Smooth muscle cell (in vitro differentiated cells): Measurements from ENCODE around the gene RFX2. TPM values are rescaled to one million over a fixed set of nuclear protein-coding genes. Genes with fewer than 3 reads are reported as not detected.

Experiments
- DNase-seq: peaks from one replicate; lab custom pipeline; 2025; ENCODE audit not compliant: unreplicated experiment; lab: John Stamatoyannopoulos, UW
- H2AFZ ChIP-seq: fragments of 200-600 bp; sonication (generic); 2 replicates; pipeline ENCODE4 v1.6.0; 2016; ENCODE audit warnings: antibody characterized with exemption, low read depth, mild to moderate bottlenecking
- H3F3A ChIP-seq: fragments of 200-600 bp; sonication (generic); 2 replicates; pipeline ENCODE4 v1.6.0; 2017; ENCODE audit warnings: antibody characterized with exemption, low read depth
- H3K27ac ChIP-seq: fragments of 200-600 bp; sonication (generic); 2 replicates; pipeline ENCODE4 v1.5.1; 2016; ENCODE audit warnings: low read depth, mild to moderate bottlenecking
- H3K27me3 ChIP-seq: fragments of 200-600 bp; sonication (generic); 2 replicates; pipeline ENCODE4 v1.6.1; 2016; ENCODE audit warnings: low read depth, mild to moderate bottlenecking
- H3K36me3 ChIP-seq: fragments of 200-600 bp; sonication (generic); 2 replicates; pipeline ENCODE4 v1.5.1; 2016; ENCODE audit warnings: low read depth
- H3K4me1 ChIP-seq: fragments of 200-600 bp; sonication (generic); 2 replicates; pipeline ENCODE4 v1.5.1; 2016; ENCODE audit warnings: low read depth
- H3K4me2 ChIP-seq: fragments of 200-600 bp; sonication (generic); 2 replicates; pipeline ENCODE4 v1.6.0; 2016; ENCODE audit warnings: mild to moderate bottlenecking
- H3K4me3 ChIP-seq: fragments of 200-600 bp; sonication (generic); 2 replicates; pipeline ENCODE4 v1.5.1; 2016; ENCODE audit warnings: mild to moderate bottlenecking
- H3K79me2 ChIP-seq: fragments of 200-600 bp; sonication (generic); 2 replicates; pipeline ENCODE4 v1.6.0; 2016; ENCODE audit warnings: low read depth, mild to moderate bottlenecking
- H3K9ac ChIP-seq: fragments of 200-600 bp; sonication (generic); 2 replicates; pipeline ENCODE4 v1.6.0; 2016; ENCODE audit warnings: low read depth
- H3K9me3 ChIP-seq: fragments of 200-600 bp; sonication (generic); replicated peaks from 2 replicates; pipeline ENCODE4 v1.5.1; 2016; ENCODE audit warnings: low read depth
- H4K20me1 ChIP-seq: fragments of 200-600 bp; sonication (generic); 2 replicates; pipeline ENCODE4 v1.6.0; 2016; ENCODE audit warnings: low read depth
- CTCF ChIP-seq: fragments of 200-600 bp; sonication (generic); IDR thresholded peaks from 2 replicates; pipeline ENCODE4 v1.5.1; 2017; ENCODE audit warnings: borderline replicate concordance, mild to moderate bottlenecking, antibody characterized with exemption; ENCODE audit not compliant: insufficient read depth, poor library complexity, severe bottlenecking
- WGBS: methylation state at CpG from one replicate; pipeline ENCODE4 v1.1.7; 2016; ENCODE audit warnings: low lambda C conversion rate; 5-methylcytosine and 5-hydroxymethylcytosine counted together
- polyA plus RNA-seq: library from polyadenylated mRNA; unstranded; fragments of >200 nt; fragmentation: Nextera tagmentation; extraction: Ambion mirVana; gene quantifications from 2 replicates; pipeline ENCODE4 v1.2.1, GENCODE V29; 2016
- total RNA-seq: library from RNA; depleted of rRNA; stranded (reverse); fragments of >200 nt; gene quantifications from 2 replicates; pipeline ENCODE4 v1.2.3, GENCODE V29; 2014

The RFX2 gene
- total and polyA plus RNA-seq, 2 experiments from 2014 or later = 4.7 to 7.5 TPM

- H3K27ac ChIP-seq = no peak overlapping the region
- no peaks in the 10 kb centered on the region for H3K9me3 ChIP-seq
- H3K27me3 ChIP-seq = peaks cover under 1% of the 10 kb centered on the region
- no peak overlapping the region for H3K4me3 ChIP-seq
- no peak overlapping the region for H2AFZ ChIP-seq
- H4K20me1 ChIP-seq = no peaks in the 10 kb centered on the region
- TF ChIP-seq CTCF = peak; percentile 80
- 44% methylated on average over 26 of the region's 29 CpGs for WGBS
- peak; percentile 39 for DNase-seq
- no peaks in the 10 kb centered on the region for H3F3A ChIP-seq
- peak overlapping the region; percentile 70 for H3K4me2 ChIP-seq
- no peak overlapping the region for H3K9ac ChIP-seq
- H3K4me1 ChIP-seq = peaks cover 6% of the 10 kb centered on the region
- H3K36me3 ChIP-seq = no peaks in the 10 kb centered on the region
- H3K79me2 ChIP-seq = no peaks in the 10 kb centered on the region
Measured at GRCh38 chr19:6021878-6022569, 88.3 kb downstream of the RFX2 start.

GRCh38 chr19:6020972-6021805, 89.1 kb downstream of the RFX2 start:
- H3K79me2 ChIP-seq = no peaks in the 10 kb centered on the region
- no peak for TF ChIP-seq CTCF
- no peaks in the 10 kb centered on the region for H4K20me1 ChIP-seq
- H3K9me3 ChIP-seq = no peaks in the 10 kb centered on the region
- H3K36me3 ChIP-seq = no peaks in the 10 kb centered on the region
- DNase-seq = no peak
- H3F3A ChIP-seq = no peaks in the 10 kb centered on the region
- no peak overlapping the region for H3K4me2 ChIP-seq
- H3K4me1 ChIP-seq = peaks cover 6% of the 10 kb centered on the region
- H3K27ac ChIP-seq = no peak overlapping the region
- 92% methylated on average over 22 of the region's 22 CpGs for WGBS
- H3K9ac ChIP-seq = no peak overlapping the region
- H3K27me3 ChIP-seq = peaks cover 7% of the 10 kb centered on the region
- H2AFZ ChIP-seq = no peak overlapping the region
- no peak overlapping the region for H3K4me3 ChIP-seq

GRCh38 chr19:6020166-6020882, 90.0 kb downstream of the RFX2 start:
- no peaks in the 10 kb centered on the region for H3K9me3 ChIP-seq
- no peaks in the 10 kb centered on the region for H3K36me3 ChIP-seq
- no peak overlapping the region for H3K4me2 ChIP-seq
- no peak overlapping the region for H2AFZ ChIP-seq
- no peak for DNase-seq
- H3K27ac ChIP-seq = no peak overlapping the region
- 68% methylated on average over 20 of the region's 20 CpGs for WGBS
- no peaks in the 10 kb centered on the region for H4K20me1 ChIP-seq
- H3K79me2 ChIP-seq = no peaks in the 10 kb centered on the region
- no peak for TF ChIP-seq CTCF
- no peak overlapping the region for H3K4me3 ChIP-seq
- peaks cover 7% of the 10 kb centered on the region for H3K27me3 ChIP-seq
- H3K9ac ChIP-seq = no peak overlapping the region
- H3K4me1 ChIP-seq = peaks cover 6% of the 10 kb centered on the region
- no peaks in the 10 kb centered on the region for H3F3A ChIP-seq
